NCI-H345 treated with DMSO at 0.1 percent for 48 hours (cell line): Measurements from ENCODE around the gene SERINC5.

Source experiments
- DNase-seq: peaks from one replicate; lab custom pipeline; 2025; ENCODE audit not compliant: unreplicated experiment; lab: John Stamatoyannopoulos, UW

The SERINC5 gene

DNA sequence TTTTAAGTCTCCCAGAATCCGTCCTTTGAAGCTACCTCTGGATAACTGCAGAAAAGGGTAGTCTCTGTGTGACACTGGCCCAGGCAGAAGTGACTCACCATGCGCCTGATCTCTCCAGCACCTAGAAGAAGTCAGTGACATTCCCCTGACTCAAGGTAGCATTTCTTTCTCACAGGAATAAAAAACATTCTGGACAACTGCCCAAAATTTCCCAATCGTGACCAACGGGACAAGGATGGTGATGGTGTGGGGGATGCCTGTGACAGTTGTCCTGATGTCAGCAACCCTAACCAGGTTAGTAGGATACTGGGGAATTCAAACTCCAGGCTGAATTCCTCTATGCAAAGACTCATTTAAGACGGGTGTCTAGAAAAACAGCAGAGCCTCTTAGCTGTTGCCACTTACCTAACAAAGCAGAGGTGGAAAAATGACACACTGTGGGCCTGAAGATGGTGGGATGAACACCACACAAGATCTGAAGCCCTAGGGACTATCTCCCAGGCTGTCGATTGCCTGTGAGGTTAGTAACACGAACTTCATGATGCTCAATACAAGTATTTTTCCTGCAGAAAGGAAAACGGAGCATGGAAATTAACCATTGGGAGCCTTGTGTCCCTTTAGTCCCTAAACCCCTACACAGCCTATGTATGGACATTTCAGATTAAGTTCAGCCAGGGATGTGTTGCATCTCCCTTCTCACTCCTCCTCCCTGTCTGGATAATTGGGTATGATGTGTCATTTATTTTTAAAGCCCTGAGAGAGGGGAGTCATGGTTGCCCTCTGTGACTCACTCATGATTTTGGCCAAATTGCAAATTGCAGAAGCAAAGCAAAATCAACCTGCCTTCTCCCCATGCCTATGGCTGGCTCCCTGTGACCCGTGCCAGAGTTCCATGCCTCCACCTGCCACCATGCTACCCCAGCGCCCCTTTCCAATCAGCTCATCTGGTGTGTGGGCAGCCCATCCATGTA, 183.5 kb downstream of the SERINC5 start:
- no peak for DNase-seq

DNA sequence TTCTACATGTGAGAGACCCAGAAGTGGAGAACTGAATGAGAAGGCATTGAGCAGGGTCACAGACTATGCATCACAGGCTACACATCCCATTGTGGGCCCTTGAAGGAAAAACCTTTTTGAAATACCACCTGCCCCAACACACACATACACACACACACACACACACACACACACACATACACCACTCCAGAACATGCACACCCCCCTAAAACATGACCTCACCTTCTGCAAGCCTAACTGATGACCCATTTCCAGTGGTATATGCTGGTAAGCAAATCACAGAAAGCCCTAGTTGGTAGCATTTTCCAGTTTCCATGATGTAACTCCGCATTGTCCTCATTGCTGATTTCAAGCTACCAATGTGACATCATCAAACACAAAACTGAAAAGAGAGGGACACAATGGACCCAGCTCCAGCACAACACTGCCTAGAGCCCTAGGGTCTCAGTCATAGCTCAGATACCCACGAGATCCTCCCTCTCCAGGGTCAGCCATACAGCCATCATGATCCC, 184.3 kb downstream of the SERINC5 start:
- no peak for DNase-seq

- no peak for DNase-seq
Measured at GRCh38 chr5:80070338-80071056, 185.4 kb downstream of the SERINC5 start.

DNA sequence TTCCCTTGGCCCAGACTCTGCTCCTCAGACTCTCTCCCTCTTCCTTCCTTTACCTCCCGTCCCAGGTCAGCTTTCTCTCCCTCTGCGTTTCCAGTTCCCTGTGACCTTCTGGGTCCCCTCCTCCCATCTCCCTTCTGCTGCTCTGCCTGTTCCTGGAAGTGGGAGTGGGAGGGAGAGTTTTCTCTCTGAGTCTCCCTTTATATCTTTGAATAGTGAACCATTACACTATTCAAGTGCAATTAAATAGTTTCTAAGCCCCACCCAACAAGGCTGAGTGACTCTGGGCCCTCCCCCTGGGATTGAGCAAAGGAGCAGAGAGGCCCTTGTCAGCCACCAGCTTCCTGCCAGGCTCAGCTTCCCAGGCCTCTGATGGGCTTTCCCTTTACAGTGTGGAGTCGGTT, 185.9 kb downstream of the SERINC5 start:
- no peak for DNase-seq

DNA sequence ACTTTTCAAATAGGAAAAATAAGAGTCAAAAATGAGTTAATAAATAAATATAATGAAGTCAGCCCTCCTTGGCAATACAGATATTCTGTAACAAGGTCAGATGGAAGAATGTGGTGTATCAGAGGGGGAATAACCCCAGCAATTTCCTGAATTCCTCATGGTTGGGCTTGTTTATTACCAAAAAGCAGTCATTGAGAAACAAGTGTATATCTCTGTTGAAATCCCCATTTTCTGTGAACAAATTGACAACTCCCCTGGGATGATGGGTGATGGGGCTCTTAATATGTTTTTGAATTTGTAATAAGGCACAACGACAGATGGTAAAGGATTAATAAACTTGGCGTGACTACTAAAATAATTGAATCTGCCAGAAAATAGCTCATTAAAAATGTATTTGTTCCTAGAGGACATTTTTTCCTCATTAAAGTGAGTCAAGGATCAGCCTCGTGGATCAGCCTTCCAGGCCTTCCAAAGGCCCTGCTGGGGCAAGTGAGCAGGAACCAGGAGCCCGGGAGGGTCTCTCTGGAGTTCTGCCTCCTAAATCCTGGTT, 186.5 kb downstream of the SERINC5 start:
- no peak for DNase-seq

- DNase-seq = no peak
Measured at GRCh38 chr5:80068775-80069174, 187.1 kb downstream of the SERINC5 start.

DNA sequence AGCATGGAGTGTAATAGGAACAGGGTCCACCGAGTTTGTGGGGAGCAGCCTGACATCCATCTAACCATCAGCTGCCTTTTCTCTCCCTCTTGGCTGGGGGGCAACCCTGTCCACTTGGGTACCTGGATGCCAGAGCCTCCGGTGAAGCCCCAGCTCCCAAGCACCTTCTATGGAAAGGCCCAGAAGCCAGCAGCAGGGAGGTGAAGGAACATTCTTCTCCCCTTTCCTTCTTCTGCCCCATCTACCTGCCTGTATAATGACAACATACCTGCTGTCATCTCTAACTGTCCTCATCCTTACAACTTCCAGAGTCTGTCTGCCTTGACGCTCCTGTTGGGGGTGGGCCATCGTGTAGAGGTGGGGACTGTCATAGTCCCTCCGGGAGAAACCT, 187.6 kb downstream of the SERINC5 start:
- no peak for DNase-seq

- no peak for DNase-seq
Measured at GRCh38 chr5:80067531-80068245, 188.2 kb downstream of the SERINC5 start.

DNA sequence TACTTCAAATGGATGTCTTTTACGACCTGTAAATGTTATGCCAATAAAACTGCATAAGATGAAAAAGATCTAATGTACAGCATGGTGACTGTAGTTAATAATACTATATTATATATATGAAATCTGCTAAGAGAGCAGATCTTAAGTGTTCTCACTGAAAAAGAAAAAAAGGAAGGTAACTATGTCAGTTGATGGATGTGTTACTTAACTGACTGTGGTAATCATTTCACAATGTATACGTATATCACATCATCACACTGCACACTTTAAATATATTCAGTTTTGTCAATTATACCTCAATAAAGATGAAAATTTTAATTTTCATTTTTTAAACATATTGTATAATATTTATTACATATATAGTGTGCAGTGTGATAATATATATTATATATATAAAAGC, 188.8 kb downstream of the SERINC5 start:
- DNase-seq = no peak

DNA sequence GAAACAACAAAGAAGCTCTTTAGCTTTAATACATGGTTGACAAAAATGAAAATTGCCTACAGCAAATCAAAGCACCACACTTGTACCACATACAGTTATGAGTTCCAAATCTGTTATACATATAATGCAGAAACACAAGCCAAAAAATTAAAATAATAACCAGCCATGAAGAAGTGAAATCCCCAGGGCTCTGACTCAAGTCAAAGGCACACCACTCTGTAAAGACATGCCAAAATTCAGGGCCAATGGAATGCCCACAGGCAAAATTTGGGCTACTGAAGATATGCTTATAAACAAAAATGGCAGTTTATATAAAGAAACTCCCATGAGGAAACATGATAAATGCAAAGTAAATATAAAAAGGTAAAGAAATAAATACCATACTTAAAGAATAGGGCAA, 191.7 kb downstream of the SERINC5 start:
- no peak for DNase-seq
